NCI-H2107 treated with DMSO at 0.1 percent for 48 hours (cell line): ENCODE results near the gene C14orf180.

Experiments
- DNase-seq: peaks from one replicate; lab custom pipeline; 2025; ENCODE audit not compliant: unreplicated experiment; lab: John Stamatoyannopoulos, UW

C14orf180 gene

GRCh38 chr14:104579507-104579906 lies at the start of gene C14orf180:
Gene C14orf180 (plus strand): TSS chr14:104579764. CDS start chr14:104586431, 6,667 bp downstream.
- no peak for DNase-seq

GRCh38 chr14:104530646-104531045 lies 48.9 kb upstream of the C14orf180 start:
- DNase-seq = no peak

- no peak for DNase-seq
Measured at GRCh38 chr14:104531421-104532190, 48.0 kb upstream of the C14orf180 start.

GRCh38 chr14:104532191-104532555 lies 47.4 kb upstream of the C14orf180 start:
- no peak for DNase-seq

- no peak for DNase-seq
Measured at GRCh38 chr14:104534036-104534435, 45.5 kb upstream of the C14orf180 start.

- DNase-seq = no peak
Measured at GRCh38 chr14:104536942-104537612, 42.5 kb upstream of the C14orf180 start.

GRCh38 chr14:104537613-104537988 lies 42.0 kb upstream of the C14orf180 start:
- DNase-seq = no peak

GRCh38 chr14:104541905-104542465 lies 37.6 kb upstream of the C14orf180 start:
- DNase-seq = no peak

- DNase-seq = no peak
Measured at GRCh38 chr14:104542871-104543830, 36.4 kb upstream of the C14orf180 start.

GRCh38 chr14:104544362-104544961 lies 35.1 kb upstream of the C14orf180 start:
- no peak for DNase-seq

- no peak for DNase-seq
Measured at GRCh38 chr14:104545151-104545941, 34.2 kb upstream of the C14orf180 start.

- no peak for DNase-seq
Measured at GRCh38 chr14:104545942-104546501, 33.5 kb upstream of the C14orf180 start.

- DNase-seq = no peak
Measured at GRCh38 chr14:104546591-104547309, 32.8 kb upstream of the C14orf180 start.

- DNase-seq = no peak
Measured at GRCh38 chr14:104547310-104547997, 32.1 kb upstream of the C14orf180 start.

GRCh38 chr14:104547998-104548700 lies 31.4 kb upstream of the C14orf180 start:
- DNase-seq = no peak

- DNase-seq = no peak
Measured at GRCh38 chr14:104548802-104549535, 30.6 kb upstream of the C14orf180 start.
